ENCODE measurements around the gene CYREN.

Gene CYREN

GRCh38 chr7:135195968-135196629 lies 25.6 kb upstream of the CYREN start:
- no peak for DNase-seq

- no peak for DNase-seq
Observed at GRCh38 chr7:135195156-135195555, 24.6 kb upstream of the CYREN start.

DNA sequence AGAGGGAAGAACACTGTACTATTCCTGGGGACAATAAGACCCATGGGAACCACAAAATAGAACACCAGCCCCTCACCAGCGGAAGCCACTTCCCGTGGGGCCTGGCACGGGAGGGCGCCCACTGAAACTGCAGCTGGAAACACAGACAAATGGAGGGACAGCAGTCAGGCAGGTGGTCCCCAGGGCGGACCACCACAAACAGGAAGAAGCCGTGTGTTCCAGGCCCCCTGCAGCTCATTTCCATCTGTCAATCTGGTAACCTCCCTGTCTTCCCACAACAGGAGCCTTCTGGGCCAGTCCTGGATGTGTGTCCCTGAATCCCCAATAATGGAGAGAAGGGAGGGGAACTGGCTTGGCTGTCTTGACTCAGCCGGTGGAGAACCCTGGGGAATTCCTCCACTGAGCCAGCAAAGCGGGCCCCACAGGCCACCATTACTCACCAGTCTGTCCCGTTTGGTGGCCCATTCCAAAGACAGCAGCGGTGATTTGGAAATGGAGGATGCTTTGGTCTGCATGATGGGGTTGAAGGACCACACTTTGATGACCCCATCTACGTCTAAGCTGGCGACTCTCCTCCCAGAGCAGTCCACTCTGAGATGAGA lies 24.1 kb upstream of the CYREN start:
- no peak for DNase-seq

- DNase-seq, result no peak
Observed at GRCh38 chr7:135193615-135194081, 23.1 kb upstream of the CYREN start.

DNA sequence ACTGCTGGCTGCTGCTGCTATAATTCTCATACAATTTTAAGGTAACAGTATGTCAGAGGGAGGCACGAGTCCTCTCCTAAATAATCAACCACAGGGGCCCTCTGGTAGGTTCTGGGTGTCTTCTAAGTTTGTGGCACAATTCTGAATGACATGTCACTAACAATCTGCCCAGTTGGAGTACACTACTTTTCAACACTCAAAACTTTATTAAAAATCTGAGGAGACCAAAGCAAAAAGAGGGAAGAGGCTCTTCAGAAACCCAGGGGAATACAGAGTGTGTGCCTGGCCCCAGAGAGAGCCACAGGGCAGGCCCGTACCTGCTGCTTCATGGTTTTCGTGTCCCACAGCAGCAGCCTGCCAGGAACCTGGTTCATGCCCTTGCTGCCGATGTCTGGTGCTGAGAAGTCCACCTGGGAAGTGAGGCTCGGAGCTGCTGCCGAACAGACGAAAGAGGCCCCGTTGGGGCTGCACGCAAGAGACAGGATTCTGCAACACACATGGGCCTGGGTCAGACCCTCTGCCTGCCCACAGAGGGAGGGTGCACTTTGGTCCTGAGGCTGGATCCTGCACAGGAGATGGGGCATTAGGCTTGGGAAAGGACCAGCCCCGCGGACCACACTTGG lies 22.5 kb upstream of the CYREN start:
- DNase-seq, result no peak

DNA sequence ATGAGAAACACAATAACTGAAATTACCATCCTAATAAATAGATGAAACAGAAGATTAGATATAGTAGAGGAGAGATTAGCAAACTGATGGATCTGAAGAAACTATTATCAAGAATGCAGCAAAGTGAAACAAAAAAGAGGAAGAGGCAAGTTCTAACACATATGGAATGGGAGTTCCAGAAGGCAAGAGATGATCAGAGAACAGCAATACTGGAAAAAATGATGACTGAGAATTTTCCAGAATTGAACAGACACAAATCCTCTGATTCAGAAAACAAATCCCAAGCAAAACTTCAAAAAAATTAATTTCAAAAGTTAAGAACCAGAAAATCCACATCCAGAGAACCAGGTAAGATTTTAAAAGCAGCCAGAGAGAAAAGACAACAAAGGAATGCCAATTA lies 20.2 kb upstream of the CYREN start:
- DNase-seq, result no peak

- no peak for DNase-seq
Observed at GRCh38 chr7:135189961-135190360, 19.5 kb upstream of the CYREN start.

DNA sequence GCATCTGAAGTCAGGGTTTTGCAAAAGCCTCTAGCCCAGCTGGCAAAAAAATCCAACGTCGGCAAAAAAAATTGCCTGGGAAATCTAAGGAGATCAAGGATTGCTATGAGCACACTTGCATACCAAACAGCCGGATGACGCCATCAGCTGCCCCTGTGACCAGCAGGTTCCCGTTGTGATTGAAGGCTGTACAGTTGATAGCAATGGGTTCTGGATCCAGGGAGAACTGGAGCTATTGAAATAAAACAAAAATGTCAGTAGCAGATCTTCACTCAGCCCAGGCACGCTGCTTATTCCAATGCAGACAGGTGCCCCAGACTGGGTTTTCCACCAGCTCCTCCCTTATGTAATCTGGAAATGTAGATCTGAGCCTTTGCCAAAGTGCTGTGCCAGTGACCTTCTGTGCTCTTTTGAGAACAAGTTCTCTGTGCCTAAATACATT lies 18.7 kb upstream of the CYREN start:
- DNase-seq, result no peak

GRCh38 chr7:135188298-135188984 lies 17.9 kb upstream of the CYREN start:
- no peak for DNase-seq

DNA sequence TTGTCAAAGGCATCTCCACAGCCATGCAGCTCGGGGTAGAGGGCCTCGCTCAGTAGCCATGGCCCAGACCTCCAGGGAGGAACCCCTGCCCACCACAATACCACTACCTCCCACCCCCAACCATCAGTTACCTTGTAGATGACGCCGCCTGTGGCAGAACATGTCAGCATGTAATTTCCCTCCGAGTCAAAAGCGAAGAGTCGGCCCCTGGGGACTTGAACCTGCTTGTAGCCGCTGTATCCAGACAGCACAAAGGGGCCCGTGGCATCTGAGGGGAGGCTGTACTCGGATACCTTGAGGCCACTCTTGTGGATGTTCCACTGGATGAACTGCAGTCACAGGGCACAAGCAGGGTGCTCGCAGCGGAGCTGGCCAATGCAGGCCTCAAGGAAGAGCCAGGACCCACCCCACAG lies 16.3 kb upstream of the CYREN start:
- no peak for DNase-seq

- DNase-seq, result no peak
Observed at GRCh38 chr7:135186261-135186540, 15.7 kb upstream of the CYREN start.

DNA sequence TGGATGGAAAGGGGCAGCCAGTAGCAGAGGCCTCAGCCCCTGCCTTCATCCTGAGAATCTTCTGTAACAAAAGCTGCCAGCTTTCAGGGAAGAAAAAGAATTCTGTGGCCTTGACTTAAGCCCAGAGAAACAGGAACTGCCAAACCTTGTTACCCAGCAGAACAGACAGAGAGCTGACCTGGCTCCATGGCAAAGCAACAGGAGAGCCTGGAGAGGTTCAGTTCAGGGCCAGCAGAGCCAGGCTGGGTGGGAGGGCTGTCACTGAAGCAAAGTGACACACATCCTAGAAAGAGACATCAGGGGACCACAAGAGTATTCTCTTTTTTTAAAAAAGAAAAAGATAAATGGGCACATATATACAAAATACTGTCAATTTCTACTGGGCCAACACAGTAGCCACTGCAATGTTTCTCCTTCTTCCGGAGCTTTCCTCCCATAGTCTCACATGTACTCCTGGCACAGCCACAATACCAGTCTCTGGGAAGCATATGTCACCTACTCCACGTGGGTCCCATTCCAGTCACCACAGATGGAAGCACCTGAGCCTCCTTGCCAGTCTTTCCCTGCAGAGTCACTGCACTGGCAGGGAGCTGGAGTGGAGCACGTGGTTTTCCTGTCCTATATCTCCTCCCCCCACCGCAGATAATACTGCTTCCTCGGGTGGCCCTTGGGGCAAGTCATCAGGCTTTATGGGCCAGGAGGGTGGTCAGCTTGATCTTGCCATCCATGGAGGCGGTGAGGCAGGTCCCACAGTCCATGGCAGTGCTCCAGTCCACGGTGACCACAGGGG lies 15.2 kb upstream of the CYREN start:
- no peak for DNase-seq

DNA sequence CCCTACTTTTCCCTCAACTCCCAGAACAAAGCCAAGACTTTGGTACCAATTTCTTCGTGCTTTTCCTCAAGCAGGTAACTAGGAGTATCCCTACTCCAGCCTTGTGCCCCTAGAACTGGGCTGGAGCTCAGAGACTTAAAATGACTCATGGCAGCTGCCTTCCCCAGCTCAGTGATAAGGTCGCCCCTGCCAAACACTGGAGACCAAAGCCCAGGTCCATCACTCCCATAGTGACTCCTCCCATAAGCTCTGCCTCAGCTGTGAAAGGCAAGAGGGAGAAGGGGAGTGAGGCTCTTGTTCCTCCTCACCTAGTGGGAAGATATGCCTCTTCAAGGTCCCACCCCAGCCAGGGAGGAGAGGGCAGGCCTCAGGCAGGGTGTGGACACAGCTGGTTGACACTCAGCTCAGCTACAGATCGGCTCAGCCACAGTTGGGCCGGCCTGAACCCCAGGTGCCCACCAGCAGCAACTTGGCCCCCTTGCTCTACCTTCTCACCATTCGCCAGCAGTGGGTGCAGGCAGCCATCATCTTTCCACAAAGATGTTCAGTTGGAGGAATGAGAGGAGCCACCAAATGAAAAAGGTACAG lies 13.8 kb upstream of the CYREN start:
- no peak for DNase-seq

DNA sequence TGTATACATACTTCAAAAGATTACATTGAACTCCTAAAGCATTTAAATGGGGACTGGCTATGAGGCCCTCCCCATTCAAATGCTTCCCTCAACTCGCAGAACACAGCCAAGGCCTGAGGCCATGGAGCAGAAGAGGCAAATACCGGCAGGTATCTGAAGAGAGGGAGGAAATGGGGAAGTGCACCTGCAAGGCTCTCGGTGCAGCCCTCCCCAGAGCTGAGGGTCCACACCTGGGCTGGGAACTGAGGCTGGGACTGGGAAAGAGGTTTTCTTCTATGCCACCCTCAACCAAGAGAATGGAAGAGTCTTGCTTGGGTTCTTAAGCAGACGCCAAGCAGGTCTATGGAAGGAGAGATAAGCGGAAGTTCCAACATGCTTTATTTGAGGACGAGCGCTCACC lies 13.0 kb upstream of the CYREN start:
- no peak for DNase-seq

DNA sequence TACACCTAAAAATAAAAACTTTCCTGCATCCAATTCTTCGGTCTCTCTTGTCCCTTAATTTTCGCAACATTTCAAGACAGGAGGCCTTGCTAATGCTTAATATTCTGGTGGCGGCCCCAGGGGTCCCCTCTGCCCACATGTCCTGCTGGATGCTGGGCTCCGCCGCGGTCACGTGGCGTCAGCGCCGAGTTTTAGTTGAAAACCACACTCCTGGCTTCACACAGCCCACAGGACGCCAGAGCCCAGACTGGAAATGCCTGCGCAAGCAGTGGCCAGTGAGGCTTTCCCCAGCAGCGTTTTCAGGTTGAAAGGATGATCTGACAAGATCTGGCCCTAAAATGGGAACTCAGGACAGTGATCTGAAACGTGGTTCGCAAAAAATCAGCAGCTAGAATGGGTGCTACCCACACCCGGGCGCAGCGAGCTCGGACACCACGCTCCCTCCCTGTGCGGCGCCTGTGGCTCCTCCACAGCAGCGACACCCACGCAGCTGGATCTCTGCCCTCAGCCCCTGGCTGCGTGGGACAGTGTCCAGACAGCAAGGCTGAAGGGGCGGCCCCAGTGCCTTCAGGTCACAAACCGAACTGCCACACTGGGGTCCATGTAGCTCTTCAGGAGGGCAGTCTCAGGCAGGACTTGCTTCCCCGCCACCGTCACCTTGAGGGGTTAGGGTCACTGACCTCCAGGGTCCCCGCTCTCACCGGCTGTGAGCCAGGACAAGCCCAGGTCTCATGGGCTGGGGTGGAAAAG lies 11.6 kb upstream of the CYREN start:
- DNase-seq, result no peak

DNA sequence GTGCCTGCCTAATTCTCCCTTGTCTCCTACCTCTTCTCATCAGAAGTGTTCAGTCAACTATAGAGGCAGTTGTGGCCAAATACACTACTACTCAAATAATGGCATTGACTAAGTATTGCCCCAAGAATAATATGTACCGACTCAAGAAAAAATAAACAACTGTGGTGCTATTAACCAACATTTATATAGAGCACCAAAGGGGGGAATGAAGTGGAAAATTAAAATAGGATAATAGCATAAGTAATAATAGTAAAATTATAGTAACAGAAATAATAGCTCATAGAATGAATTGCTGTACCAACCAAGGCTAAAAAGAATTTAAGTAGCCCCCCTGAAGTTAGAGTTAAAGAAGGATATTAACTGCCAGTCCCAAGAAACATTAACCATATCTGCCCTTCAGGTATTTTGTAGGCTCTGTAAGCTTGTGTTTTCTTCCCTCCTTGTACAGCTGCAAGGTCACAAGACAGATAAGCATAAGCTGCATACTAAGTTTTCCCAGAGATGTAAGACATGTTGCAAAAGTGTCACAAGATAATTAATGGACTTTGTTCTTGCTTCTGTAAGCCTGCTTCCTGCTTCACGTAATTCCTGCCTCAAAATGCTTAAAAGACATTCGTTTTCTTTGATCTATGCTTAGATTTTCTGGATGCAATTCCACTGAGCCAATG lies 10.9 kb upstream of the CYREN start:
- DNase-seq, result no peak

DNA sequence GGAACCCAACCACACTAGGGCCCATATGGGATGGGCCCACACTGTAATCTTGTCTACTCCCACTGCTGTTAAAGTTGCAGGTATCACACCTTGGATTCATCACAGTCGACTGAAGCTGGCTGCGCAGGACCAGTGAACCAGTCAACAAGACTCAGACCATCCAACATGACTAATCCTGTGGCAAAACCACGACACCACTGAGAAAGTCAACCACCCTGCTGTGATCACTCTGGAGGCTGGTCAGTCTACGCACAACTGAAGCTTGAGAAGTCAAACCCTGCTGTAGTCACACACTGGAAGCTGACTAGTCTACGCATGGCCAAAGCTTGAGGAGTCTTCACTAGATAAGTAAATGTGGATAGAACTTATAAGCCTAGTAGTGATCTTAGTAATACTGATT lies 9.6 kb upstream of the CYREN start:
- no peak for DNase-seq

GRCh38 chr7:135179321-135179925 lies 8.9 kb upstream of the CYREN start:
- no peak for DNase-seq

DNA sequence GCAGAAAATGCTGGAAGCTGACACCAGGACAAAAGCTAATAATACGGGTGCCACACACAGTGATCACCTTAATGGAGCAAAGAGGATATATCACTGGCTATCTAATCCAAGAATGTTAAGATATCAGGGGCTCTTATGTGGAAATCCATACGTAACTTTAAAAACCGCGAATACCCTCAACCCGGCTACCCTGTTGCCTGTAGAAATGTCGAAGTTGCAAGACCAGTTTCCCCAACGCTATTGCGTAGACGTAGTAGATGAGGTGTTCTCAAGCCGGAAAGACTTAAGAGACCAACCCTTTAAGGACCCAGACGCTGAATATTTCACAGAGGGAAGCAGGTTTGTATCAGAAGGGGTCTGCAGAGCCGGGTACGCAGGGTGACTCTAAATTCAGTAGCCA lies 7.9 kb upstream of the CYREN start:
- no peak for DNase-seq

GRCh38 chr7:135177028-135177696 lies 6.7 kb upstream of the CYREN start:
- no peak for DNase-seq
